Astrocyte (in vitro differentiated cells and primary cell): ENCODE data around the gene ASAH2. TPM values are rescaled to one million over a fixed set of nuclear protein-coding genes. Genes with fewer than 3 reads are reported as not detected.

Source experiments
- DNase-seq: peaks from one replicate; pipeline ENCODE4 v3.0.0-alpha.2; 2010; ENCODE audit warnings: low read depth
- FAIRE-seq: peaks from 2 replicates; lab custom pipeline; 2011; peaks lifted over from hg19 to GRCh38; lab: Jason Lieb, UNC
- H2AFZ ChIP-seq: 2 replicates; pipeline ENCODE4 v1.6.0; 2012; ENCODE audit warnings: low read depth, low read length, inconsistent platforms
- H3K27ac ChIP-seq: 2 replicates; pipeline ENCODE4 v1.5.1; 2011; ENCODE audit warnings: low read depth, low read length, inconsistent platforms
- H3K27me3 ChIP-seq: 2 replicates; pipeline ENCODE4 v1.6.0; 2011; ENCODE audit warnings: low read length, inconsistent platforms; ENCODE audit not compliant: insufficient read depth
- H3K36me3 ChIP-seq: 2 replicates; pipeline ENCODE4 v1.5.1; 2011; ENCODE audit warnings: low read length, inconsistent platforms; ENCODE audit not compliant: insufficient read depth
- H3K4me1 ChIP-seq: 2 replicates; pipeline ENCODE4 v1.5.1; 2011; ENCODE audit warnings: low read length, inconsistent platforms; ENCODE audit not compliant: insufficient read depth
- H3K4me2 ChIP-seq: 2 replicates; pipeline ENCODE4 v1.6.0; 2012; ENCODE audit warnings: low read length, inconsistent platforms
- H3K4me3 ChIP-seq: 2 replicates; pipeline ENCODE4 v1.5.1; 2011; ENCODE audit warnings: low read depth, mild to moderate bottlenecking, low read length, inconsistent platforms; ENCODE audit not compliant: insufficient read depth
- H3K79me2 ChIP-seq: 2 replicates; pipeline ENCODE4 v1.6.0; 2012; ENCODE audit warnings: mild to moderate bottlenecking, low read length, inconsistent platforms; ENCODE audit not compliant: insufficient read depth
- H3K9ac ChIP-seq: 2 replicates; pipeline ENCODE4 v1.6.0; 2012; ENCODE audit warnings: mild to moderate bottlenecking, low read length, inconsistent platforms
- H3K9me3 ChIP-seq: 2 replicates; pipeline ENCODE4 v1.5.1; 2012; ENCODE audit warnings: low read depth, mild to moderate bottlenecking, low read length, inconsistent platforms; ENCODE audit not compliant: insufficient read depth
- H4K20me1 ChIP-seq: 2 replicates; pipeline ENCODE4 v1.6.0; 2012; ENCODE audit warnings: low read length, inconsistent platforms; ENCODE audit not compliant: insufficient read depth
- H3K27ac Mint-ChIP-seq: one replicate; pipeline ENCODE4 v1.8.0; 2021; ENCODE audit warnings: mild to moderate bottlenecking, mixed read lengths; ENCODE audit not compliant: unreplicated experiment
- H3K27me3 Mint-ChIP-seq: one replicate; pipeline ENCODE4 v1.8.0; 2021; ENCODE audit warnings: low read depth, mixed read lengths; ENCODE audit not compliant: unreplicated experiment
- H3K36me3 Mint-ChIP-seq: one replicate; pipeline ENCODE4 v1.8.0; 2021; ENCODE audit warnings: low read depth, mixed read lengths; ENCODE audit not compliant: unreplicated experiment
- H3K4me1 Mint-ChIP-seq: one replicate; pipeline ENCODE4 v1.8.0; 2021; ENCODE audit warnings: low read depth, mixed read lengths; ENCODE audit not compliant: unreplicated experiment
- H3K4me3 Mint-ChIP-seq: one replicate; pipeline ENCODE4 v1.8.0; 2021; ENCODE audit warnings: mild to moderate bottlenecking, moderate library complexity, mixed read lengths; ENCODE audit not compliant: unreplicated experiment
- H3K9me3 Mint-ChIP-seq: one replicate; pipeline ENCODE4 v1.8.0; 2021; ENCODE audit warnings: mild to moderate bottlenecking, mixed read lengths; ENCODE audit not compliant: unreplicated experiment
- EZH2 ChIP-seq: IDR thresholded peaks from 2 replicates; pipeline ENCODE4 v1.6.1; 2012; ENCODE audit warnings: mild to moderate bottlenecking, low read length, inconsistent platforms; ENCODE audit not compliant: insufficient read depth
- total RNA-seq: library from RNA; stranded (reverse); gene quantifications from 2 replicates; pipeline ENCODE4 v1.2.1, GENCODE V29; 2021
- TF ChIP-seq, protein P1 (sequence below): IDR thresholded peaks from 2 replicates; pipeline ENCODE4 v1.5.1; 2011; ENCODE audit warnings: low read depth, mild to moderate bottlenecking, inconsistent platforms, low read length, moderate library complexity; ENCODE audit not compliant: insufficient read depth

Gene ASAH2
- total RNA-seq, 1 donor from 2014 or later: 1.4 TPM

DNA sequence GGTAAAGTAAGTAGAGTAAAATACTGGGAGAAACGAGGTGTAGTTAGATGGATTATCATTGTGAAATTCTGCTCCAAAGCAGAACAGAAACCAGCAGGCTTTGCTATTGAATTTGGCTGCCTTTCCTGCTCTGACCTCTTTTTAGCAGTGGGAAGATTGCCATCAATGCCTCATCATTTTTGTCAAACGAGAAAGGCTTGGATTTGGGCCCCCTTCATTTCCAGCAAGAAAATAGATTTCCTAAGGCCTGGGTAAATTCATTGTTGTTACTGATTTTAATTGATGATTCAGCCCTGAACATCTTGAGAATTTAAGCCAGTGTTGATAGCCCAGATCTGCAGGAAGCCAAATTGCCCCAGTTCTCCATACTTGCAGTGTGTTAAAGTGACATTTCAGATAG is 35.2 kb upstream of the ASAH2 start:
- no peak overlapping the region for H3K9ac ChIP-seq
- no peak overlapping the region for H3K4me3 Mint-ChIP-seq
- no peak overlapping the region for H3K4me3 ChIP-seq
- H3K4me1 ChIP-seq: no peaks in the 10 kb centered on the region
- H3K27ac ChIP-seq: no peak overlapping the region
- no peaks in the 10 kb centered on the region for H3K36me3 Mint-ChIP-seq
- no peaks in the 10 kb centered on the region for H3K27me3 Mint-ChIP-seq
- no peaks in the 10 kb centered on the region for H3K79me2 ChIP-seq
- FAIRE-seq: peak; percentile 74
- no peak overlapping the region for H2AFZ ChIP-seq
- no peaks in the 10 kb centered on the region for H4K20me1 ChIP-seq
- DNase-seq: peak; percentile 28
- H3K9me3 Mint-ChIP-seq: peaks cover 2% of the 10 kb centered on the region
- no peaks in the 10 kb centered on the region for H3K9me3 ChIP-seq
- H3K4me2 ChIP-seq: no peak overlapping the region
- no peaks in the 10 kb centered on the region for H3K27me3 ChIP-seq
- no peak overlapping the region for H3K27ac Mint-ChIP-seq
- TF ChIP-seq, protein P1, sequence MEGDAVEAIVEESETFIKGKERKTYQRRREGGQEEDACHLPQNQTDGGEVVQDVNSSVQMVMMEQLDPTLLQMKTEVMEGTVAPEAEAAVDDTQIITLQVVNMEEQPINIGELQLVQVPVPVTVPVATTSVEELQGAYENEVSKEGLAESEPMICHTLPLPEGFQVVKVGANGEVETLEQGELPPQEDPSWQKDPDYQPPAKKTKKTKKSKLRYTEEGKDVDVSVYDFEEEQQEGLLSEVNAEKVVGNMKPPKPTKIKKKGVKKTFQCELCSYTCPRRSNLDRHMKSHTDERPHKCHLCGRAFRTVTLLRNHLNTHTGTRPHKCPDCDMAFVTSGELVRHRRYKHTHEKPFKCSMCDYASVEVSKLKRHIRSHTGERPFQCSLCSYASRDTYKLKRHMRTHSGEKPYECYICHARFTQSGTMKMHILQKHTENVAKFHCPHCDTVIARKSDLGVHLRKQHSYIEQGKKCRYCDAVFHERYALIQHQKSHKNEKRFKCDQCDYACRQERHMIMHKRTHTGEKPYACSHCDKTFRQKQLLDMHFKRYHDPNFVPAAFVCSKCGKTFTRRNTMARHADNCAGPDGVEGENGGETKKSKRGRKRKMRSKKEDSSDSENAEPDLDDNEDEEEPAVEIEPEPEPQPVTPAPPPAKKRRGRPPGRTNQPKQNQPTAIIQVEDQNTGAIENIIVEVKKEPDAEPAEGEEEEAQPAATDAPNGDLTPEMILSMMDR: no peak
- TF ChIP-seq EZH2: no peak
- no peaks in the 10 kb centered on the region for H3K36me3 ChIP-seq
- H3K4me1 Mint-ChIP-seq: no peaks in the 10 kb centered on the region

GRCh38 chr10:50281967-50282522 is 30.7 kb upstream of the ASAH2 start:
- Mint-ChIP-seq H3K27me3 (peaks cover under 1% of the 10 kb centered on the region), H3K27ac (no peak overlapping the region), H3K4me1 (no peaks in the 10 kb centered on the region), H3K36me3 (no peaks in the 10 kb centered on the region), H3K9me3 (peaks cover 2% of the 10 kb centered on the region), H3K4me3 (no peak overlapping the region)
- H3K9ac ChIP-seq: no peak overlapping the region
- DNase-seq (no peak), FAIRE-seq (no peak)
- no peaks in the 10 kb centered on the region for H3K9me3 ChIP-seq
- H2AFZ ChIP-seq: no peak overlapping the region
- no peak overlapping the region for H3K4me3 ChIP-seq
- H3K36me3 ChIP-seq: no peaks in the 10 kb centered on the region
- no peak overlapping the region for H3K27ac ChIP-seq
- no peaks in the 10 kb centered on the region for H4K20me1 ChIP-seq
- H3K27me3 ChIP-seq: peaks cover 10% of the 10 kb centered on the region
- no peaks in the 10 kb centered on the region for H3K4me1 ChIP-seq
- H3K4me2 ChIP-seq: no peak overlapping the region
- TF ChIP-seq, protein P1: no peak
- TF ChIP-seq EZH2: no peak
- H3K79me2 ChIP-seq: no peaks in the 10 kb centered on the region

GRCh38 chr10:50281210-50281966 is 30.1 kb upstream of the ASAH2 start:
- Mint-ChIP-seq H3K9me3 (peaks cover 2% of the 10 kb centered on the region), H3K36me3 (no peaks in the 10 kb centered on the region), H3K27me3 (peaks cover 7% of the 10 kb centered on the region), H3K4me1 (no peaks in the 10 kb centered on the region), H3K27ac (no peak overlapping the region), H3K4me3 (no peak overlapping the region)
- Histone ChIP-seq H3K9ac (no peak overlapping the region), H3K4me2 (no peak overlapping the region), H4K20me1 (no peaks in the 10 kb centered on the region), H3K27me3 (peaks cover 12% of the 10 kb centered on the region), H3K9me3 (no peaks in the 10 kb centered on the region), H3K79me2 (no peaks in the 10 kb centered on the region), H3K4me1 (no peaks in the 10 kb centered on the region), H2AFZ (no peak overlapping the region), H3K36me3 (no peaks in the 10 kb centered on the region), H3K27ac (no peak overlapping the region), H3K4me3 (no peak overlapping the region)
- TF ChIP-seq, protein P1: no peak
- no peak for TF ChIP-seq EZH2
- no peak for DNase-seq
- no peak for FAIRE-seq
